NCI-H345 treated with DMSO at 0.1 percent for 48 hours (cell line): ENCODE data around the gene SYPL1.

Experiments used
- DNase-seq: peaks from one replicate; lab custom pipeline; 2025; ENCODE audit not compliant: unreplicated experiment; lab: John Stamatoyannopoulos, UW

The SYPL1 gene

GRCh38 chr7:106095634-106096033 lies 16.5 kb downstream of the SYPL1 start:
- DNase-seq: no peak

GRCh38 chr7:106094780-106095179 lies 17.3 kb downstream of the SYPL1 start:
- DNase-seq: no peak

- DNase-seq: no peak
Measured at GRCh38 chr7:106092204-106092603, 19.9 kb downstream of the SYPL1 start.

GRCh38 chr7:106089647-106090046 lies 22.5 kb downstream of the SYPL1 start:
- DNase-seq: no peak

GRCh38 chr7:106088014-106088413 lies 24.1 kb downstream of the SYPL1 start:
- no peak for DNase-seq

GRCh38 chr7:106086062-106086461 lies 26.1 kb downstream of the SYPL1 start:
- no peak for DNase-seq

GRCh38 chr7:106085015-106085414 lies 27.1 kb downstream of the SYPL1 start:
- DNase-seq: no peak

- no peak for DNase-seq
Measured at GRCh38 chr7:106083717-106084116, 28.4 kb downstream of the SYPL1 start.

- no peak for DNase-seq
Measured at GRCh38 chr7:106082087-106082854, 29.8 kb downstream of the SYPL1 start.

- DNase-seq: no peak
Measured at GRCh38 chr7:106080300-106080987, 31.7 kb downstream of the SYPL1 start.

- DNase-seq: no peak
Measured at GRCh38 chr7:106076537-106076936, 35.6 kb downstream of the SYPL1 start.

GRCh38 chr7:106075937-106076336 lies 36.2 kb downstream of the SYPL1 start:
- peak; percentile 51 for DNase-seq

- no peak for DNase-seq
Measured at GRCh38 chr7:106074257-106074656, 37.9 kb downstream of the SYPL1 start.

- no peak for DNase-seq
Measured at GRCh38 chr7:106073701-106074100, 38.4 kb downstream of the SYPL1 start.

GRCh38 chr7:106072715-106073091 lies 39.4 kb downstream of the SYPL1 start:
- no peak for DNase-seq

- peak; percentile 93 for DNase-seq
Measured at GRCh38 chr7:106071999-106072714, 40.0 kb downstream of the SYPL1 start.

- no peak for DNase-seq
Measured at GRCh38 chr7:106071356-106071998, 40.6 kb downstream of the SYPL1 start.

- DNase-seq: peak; percentile 82
Measured at GRCh38 chr7:106070567-106071254, 41.4 kb downstream of the SYPL1 start.

- DNase-seq: peak; percentile 68
Measured at GRCh38 chr7:106070201-106070551, 41.9 kb downstream of the SYPL1 start.

GRCh38 chr7:106069471-106070200 lies 42.5 kb downstream of the SYPL1 start:
- DNase-seq: no peak
